ENCODE measurements around the gene C10orf95.

GRCh38 chr10:102421507-102421756 lies 29.9 kb downstream of the C10orf95 start:
- TF ChIP-seq EZH2 (IDR thresholded peaks at IDR 0.05; ENCODE audit: borderline replicate concordance, insufficient read depth, low read depth, low read length, poor library complexity, severe bottlenecking) = no peak
- TF ChIP-seq, protein P1, sequence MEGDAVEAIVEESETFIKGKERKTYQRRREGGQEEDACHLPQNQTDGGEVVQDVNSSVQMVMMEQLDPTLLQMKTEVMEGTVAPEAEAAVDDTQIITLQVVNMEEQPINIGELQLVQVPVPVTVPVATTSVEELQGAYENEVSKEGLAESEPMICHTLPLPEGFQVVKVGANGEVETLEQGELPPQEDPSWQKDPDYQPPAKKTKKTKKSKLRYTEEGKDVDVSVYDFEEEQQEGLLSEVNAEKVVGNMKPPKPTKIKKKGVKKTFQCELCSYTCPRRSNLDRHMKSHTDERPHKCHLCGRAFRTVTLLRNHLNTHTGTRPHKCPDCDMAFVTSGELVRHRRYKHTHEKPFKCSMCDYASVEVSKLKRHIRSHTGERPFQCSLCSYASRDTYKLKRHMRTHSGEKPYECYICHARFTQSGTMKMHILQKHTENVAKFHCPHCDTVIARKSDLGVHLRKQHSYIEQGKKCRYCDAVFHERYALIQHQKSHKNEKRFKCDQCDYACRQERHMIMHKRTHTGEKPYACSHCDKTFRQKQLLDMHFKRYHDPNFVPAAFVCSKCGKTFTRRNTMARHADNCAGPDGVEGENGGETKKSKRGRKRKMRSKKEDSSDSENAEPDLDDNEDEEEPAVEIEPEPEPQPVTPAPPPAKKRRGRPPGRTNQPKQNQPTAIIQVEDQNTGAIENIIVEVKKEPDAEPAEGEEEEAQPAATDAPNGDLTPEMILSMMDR (IDR thresholded peaks at IDR 0.05) = no peak

All from B cell (primary cell).